ENCODE results near the gene JAZF1.

Gene JAZF1

DNA sequence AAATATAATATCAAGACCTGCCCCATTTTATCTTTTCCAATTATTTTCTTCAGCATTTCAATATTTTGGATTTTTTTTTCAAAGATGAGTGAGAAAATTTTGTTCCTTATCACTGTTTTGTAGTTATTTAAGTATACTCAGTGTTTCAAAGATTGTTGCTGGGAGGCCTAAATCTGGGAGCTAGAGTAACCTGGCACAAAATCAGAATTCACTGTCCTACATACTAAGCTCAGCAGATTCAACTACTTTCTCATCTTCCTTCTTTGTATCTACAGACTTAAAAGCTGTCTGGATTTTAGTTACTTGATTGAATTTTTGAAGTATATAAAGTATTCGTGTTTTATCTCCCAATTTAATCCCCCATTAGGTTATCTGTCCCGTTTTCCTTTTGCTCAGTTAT is 354.7 kb downstream of the JAZF1 start:
- H3K4me3 ChIP-seq (ENCODE audit: low read depth, low read length) = no peak overlapping the region
- no peak for DNase-seq (ENCODE audit: low read depth)
- TF ChIP-seq, protein P1, sequence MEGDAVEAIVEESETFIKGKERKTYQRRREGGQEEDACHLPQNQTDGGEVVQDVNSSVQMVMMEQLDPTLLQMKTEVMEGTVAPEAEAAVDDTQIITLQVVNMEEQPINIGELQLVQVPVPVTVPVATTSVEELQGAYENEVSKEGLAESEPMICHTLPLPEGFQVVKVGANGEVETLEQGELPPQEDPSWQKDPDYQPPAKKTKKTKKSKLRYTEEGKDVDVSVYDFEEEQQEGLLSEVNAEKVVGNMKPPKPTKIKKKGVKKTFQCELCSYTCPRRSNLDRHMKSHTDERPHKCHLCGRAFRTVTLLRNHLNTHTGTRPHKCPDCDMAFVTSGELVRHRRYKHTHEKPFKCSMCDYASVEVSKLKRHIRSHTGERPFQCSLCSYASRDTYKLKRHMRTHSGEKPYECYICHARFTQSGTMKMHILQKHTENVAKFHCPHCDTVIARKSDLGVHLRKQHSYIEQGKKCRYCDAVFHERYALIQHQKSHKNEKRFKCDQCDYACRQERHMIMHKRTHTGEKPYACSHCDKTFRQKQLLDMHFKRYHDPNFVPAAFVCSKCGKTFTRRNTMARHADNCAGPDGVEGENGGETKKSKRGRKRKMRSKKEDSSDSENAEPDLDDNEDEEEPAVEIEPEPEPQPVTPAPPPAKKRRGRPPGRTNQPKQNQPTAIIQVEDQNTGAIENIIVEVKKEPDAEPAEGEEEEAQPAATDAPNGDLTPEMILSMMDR (IDR thresholded peaks at IDR 0.05; ENCODE audit: low read depth, low read length, missing control alignments) = no peak

DNA sequence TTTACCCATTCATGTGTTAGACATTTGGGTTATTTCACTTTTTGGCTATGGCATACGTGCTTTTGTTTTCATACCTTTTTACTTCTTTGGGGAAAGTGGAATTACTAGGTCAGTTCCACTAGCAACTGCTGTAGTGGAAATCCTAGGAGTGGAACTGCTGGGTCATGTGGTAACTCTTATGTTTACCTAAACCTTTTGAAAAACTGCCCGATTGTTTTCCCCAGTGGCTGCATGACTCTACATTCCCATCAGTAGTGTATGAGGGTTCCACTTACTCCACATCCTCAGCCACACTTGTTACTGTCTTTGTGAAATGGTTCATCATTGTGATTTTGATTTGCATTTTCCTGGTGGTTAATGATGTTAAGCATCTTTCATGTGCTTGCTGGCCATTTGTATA is 358.4 kb downstream of the JAZF1 start:
- DNase-seq (ENCODE audit: low read depth) = no peak
- TF ChIP-seq, protein P1 (IDR thresholded peaks at IDR 0.05; ENCODE audit: low read depth, low read length, missing control alignments) = no peak
- no peak overlapping the region for H3K4me3 ChIP-seq (ENCODE audit: low read depth, low read length)

DNA sequence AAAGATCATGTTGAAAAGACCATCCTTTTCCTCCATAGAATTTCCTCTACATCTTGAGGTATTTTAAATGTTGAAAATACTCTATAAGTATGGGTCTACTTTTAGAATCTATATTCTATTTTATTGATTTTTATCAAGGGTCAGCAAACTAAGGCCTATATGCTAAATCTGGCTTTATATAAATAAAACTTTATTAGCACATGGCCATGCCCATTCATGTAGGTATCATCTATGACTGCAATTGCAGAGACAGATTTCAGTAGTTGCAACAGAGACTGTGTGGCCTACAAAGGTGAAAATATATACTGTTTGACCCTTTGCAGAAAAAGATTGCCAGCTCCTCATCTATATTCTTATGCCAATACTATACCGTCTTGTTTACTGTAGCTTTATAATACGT is 367.9 kb downstream of the JAZF1 start:
- TF ChIP-seq, protein P1 (IDR thresholded peaks at IDR 0.05; ENCODE audit: low read depth, low read length, missing control alignments) = no peak
- no peak overlapping the region for H3K4me3 ChIP-seq (ENCODE audit: low read depth, low read length)
- DNase-seq (ENCODE audit: low read depth) = no peak

DNA sequence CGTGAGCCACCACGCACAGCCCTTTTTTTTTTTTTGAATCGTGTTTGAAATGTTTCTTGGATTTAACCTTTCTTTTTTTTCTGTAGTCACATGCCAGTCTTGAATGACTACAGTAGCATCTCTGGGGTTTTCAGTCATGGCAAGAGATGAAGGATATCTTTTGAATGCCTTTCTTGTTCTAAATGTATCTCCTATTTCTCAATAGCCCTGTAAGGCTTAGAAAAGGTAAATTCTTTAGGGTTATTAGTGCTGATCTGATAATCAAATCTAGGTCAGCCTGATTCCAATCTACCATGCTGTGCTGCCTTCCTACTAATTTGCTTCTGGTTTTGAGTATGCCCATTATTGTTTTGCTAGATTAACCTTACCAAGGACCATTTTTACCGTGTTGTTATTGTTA is 370.4 kb downstream of the JAZF1 start:
- no peak overlapping the region for H3K4me3 ChIP-seq (ENCODE audit: low read depth, low read length)
- DNase-seq (ENCODE audit: low read depth) = no peak
- TF ChIP-seq, protein P1 (IDR thresholded peaks at IDR 0.05; ENCODE audit: low read depth, low read length, missing control alignments) = no peak

DNA sequence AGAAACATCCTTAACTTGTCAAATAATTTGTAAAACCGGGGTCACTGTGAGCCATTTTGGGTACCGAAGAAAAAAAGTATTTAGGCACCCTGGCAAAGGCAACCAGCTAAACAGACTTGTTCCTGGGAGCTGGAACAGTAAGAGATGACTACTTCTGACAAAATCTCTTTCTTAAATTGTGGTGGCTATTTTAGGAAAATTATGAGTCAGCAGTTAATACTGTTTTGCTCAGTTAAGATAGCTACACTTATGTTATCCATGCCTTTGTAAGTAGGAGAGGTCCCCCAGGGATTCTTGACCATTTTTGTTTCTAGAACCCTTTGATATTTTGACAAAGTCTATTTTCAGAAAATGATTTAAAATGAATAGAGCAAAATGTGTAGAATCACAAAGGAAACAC is 372.0 kb downstream of the JAZF1 start:
- H3K4me3 ChIP-seq (ENCODE audit: low read depth, low read length) = no peak overlapping the region
- TF ChIP-seq, protein P1 (IDR thresholded peaks at IDR 0.05; ENCODE audit: low read depth, low read length, missing control alignments) = no peak
- DNase-seq (ENCODE audit: low read depth) = no peak

DNA sequence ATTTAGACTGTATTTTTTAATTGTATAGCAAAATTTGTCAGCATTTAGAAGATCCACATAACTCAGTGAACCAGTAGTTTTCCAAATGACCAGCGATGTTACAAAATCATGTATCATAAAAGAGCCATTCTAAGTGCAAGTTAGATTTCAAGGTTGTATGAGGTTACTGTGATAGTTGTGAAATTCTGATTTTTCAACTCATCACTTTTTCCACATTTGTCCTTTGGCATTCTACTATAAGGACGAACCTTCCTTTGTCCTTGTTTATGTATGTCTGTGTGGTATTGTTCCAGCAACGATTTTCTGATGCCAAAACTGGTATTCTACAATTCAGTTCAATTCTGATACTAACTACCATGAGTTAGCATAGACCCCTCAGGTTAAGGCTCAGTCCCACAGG is 376.5 kb downstream of the JAZF1 start:
- DNase-seq (ENCODE audit: low read depth) = no peak
- TF ChIP-seq, protein P1 (IDR thresholded peaks at IDR 0.05; ENCODE audit: low read depth, low read length, missing control alignments) = no peak
- H3K4me3 ChIP-seq (ENCODE audit: low read depth, low read length) = no peak overlapping the region

DNA sequence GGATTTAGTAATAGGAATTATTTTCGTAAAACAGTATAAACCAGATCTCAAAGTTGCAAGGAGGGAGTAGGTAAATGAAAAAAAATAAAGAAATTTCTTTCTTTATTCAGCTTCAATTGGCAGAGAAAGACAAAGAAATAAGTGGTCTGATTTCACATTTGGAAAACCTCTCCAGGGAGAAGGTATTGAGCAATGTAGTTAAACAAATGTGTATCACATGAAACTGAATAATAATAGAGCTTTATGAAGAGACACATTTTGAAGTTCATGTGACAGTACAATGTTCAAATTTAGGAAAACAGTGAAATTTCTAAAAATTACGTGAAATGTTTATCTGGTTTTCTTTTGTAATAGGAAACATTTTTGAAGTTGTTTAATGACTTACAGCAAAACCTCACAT is 377.6 kb downstream of the JAZF1 start:
- TF ChIP-seq, protein P1 (IDR thresholded peaks at IDR 0.05; ENCODE audit: low read depth, low read length, missing control alignments) = no peak
- no peak for DNase-seq (ENCODE audit: low read depth)
- no peak overlapping the region for H3K4me3 ChIP-seq (ENCODE audit: low read depth, low read length)
